A549 (cell line): ENCODE measurements around the gene PI4KA.

Experiments used
- CHD2 ChIP-seq: fragments of 150-350 bp; IDR thresholded peaks from 2 replicates; pipeline ENCODE4 v1.6.1; 2014; ENCODE audit warnings: low read length; ENCODE audit not compliant: partially characterized antibody
- CTCF ChIP-seq: fragments of >200 bp; sonication (Bioruptor Twin); formaldehyde crosslinking; IDR thresholded peaks from 3 replicates; pipeline ENCODE4 v1.5.1; 2016
- EP300 ChIP-seq, 2 experiments: fragments of >200 bp; sonication (Bioruptor Twin); formaldehyde crosslinking; IDR thresholded peaks; 2 replicates in 1 of 2; 3 replicates in 1 of 2; pipeline ENCODE4 v1.6.1; 2016 to 2017
- ESRRA ChIP-seq: fragments of 150-350 bp; IDR thresholded peaks from 2 replicates; pipeline ENCODE4 v1.6.1; 2014; ENCODE audit warnings: mild to moderate bottlenecking, low read length, borderline replicate concordance
- KDM1A ChIP-seq: fragments of 200-600 bp; sonication (generic); IDR thresholded peaks from 2 replicates; pipeline ENCODE4 v1.6.1; 2016; ENCODE audit warnings: low read depth, mild to moderate bottlenecking
- POLR2A ChIP-seq: IDR thresholded peaks from 2 replicates; pipeline ENCODE4 v1.6.1; 2012; ENCODE audit warnings: mild to moderate bottlenecking, low read length
- POLR2AphosphoS2 ChIP-seq: conservative IDR thresholded peaks from 2 replicates; pipeline ENCODE4 v1.6.1; 2012; ENCODE audit warnings: low read length, improper control_type of control experiment, inconsistent platforms
- RNF2 ChIP-seq: fragments of 200-600 bp; sonication (generic); IDR thresholded peaks from 2 replicates; pipeline ENCODE4 v1.6.1; 2016; ENCODE audit warnings: low read depth, mild to moderate bottlenecking, antibody characterized with exemption, moderate library complexity, borderline replicate concordance
- SREBF2 ChIP-seq: fragments of 450-650 bp; IDR thresholded peaks from 2 replicates; pipeline ENCODE4 v1.6.1; 2014; ENCODE audit warnings: mild to moderate bottlenecking, moderate library complexity
- TP53 ChIP-seq: fragments of 250-450 bp; sonication (Bioruptor Pico); IDR thresholded peaks from 2 replicates; pipeline ENCODE4 v1.5.0; 2021; ENCODE audit warnings: mild to moderate bottlenecking, moderate library complexity
- ZFP36 ChIP-seq: fragments of 450-650 bp; IDR thresholded peaks from 2 replicates; pipeline ENCODE4 v1.6.1; 2014; ENCODE audit warnings: borderline replicate concordance; ENCODE audit not compliant: partially characterized antibody
- TF ChIP-seq, protein P1 (sequence below): IDR thresholded peaks from 2 replicates; pipeline ENCODE4 v1.6.1; 2012

- TF ChIP-seq POLR2AphosphoS2 (no peak), CHD2 (no peak), CTCF (no peak), KDM1A (no peak), SREBF2 (no peak), RNF2 (no peak), ZFP36 (no peak), TP53 (no peak), POLR2A (no peak), EP300 (IDR thresholded peaks at IDR 0.05) (no peak), ESRRA (no peak)
- TF ChIP-seq, protein P1, sequence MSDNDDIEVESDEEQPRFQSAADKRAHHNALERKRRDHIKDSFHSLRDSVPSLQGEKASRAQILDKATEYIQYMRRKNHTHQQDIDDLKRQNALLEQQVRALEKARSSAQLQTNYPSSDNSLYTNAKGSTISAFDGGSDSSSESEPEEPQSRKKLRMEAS: no peak
These were observed 110.5 kb downstream of the PI4KA start for GRCh38 chr22:20748082-20748481.
